SK-N-SH (cell line): ENCODE results near the gene ATP5PF. TPM values are rescaled to one million over a fixed set of nuclear protein-coding genes. Genes with fewer than 3 reads are reported as not detected.

Experiments used
- CTCF ChIA-PET: fragments of 300-600, 350-600 bp; formaldehyde crosslinking; extraction: SDS; loops from one replicate; lab custom pipeline; 2021; lab: Yijun Ruan, JAX
- POLR2A ChIA-PET: fragments of 350-600 bp; sonication (Branson Sonifier 250); formaldehyde crosslinking; extraction: SDS; loops from one replicate; lab custom pipeline; 2020; ENCODE audit warnings: antibody characterized with exemption, inconsistent platforms; lab: Yijun Ruan, JAX
- DNase-seq: peaks from one replicate; pipeline ENCODE4 v3.0.0; 2012
- H2AFZ ChIP-seq: fragments of 200-600 bp; sonication (generic); 2 replicates; pipeline ENCODE4 v1.8.1; 2016; ENCODE audit warnings: antibody characterized with exemption, mild to moderate bottlenecking, low read depth
- H3F3A ChIP-seq: fragments of 200-600 bp; sonication (generic); replicated peaks from 2 replicates; pipeline ENCODE3; 2016; ENCODE audit warnings: antibody characterized with exemption, mild to moderate bottlenecking; ENCODE audit not compliant: insufficient read depth
- H3K27ac ChIP-seq, 2 experiments: fragments of 200-500 bp in 1 of 2; fragments of 200-600 bp in 1 of 2; sonication (Bioruptor generic) in 1 of 2; sonication (generic), shearing (Covaris generic) in 1 of 2; 2 replicates each; pipeline versions ENCODE4 v1.5.1 to v1.6.1; 2014 to 2016; ENCODE audit warnings: low read depth in 2 of 2, inconsistent platforms in 1 of 2, low read length in 1 of 2, mild to moderate bottlenecking in 1 of 2, mixed read lengths in 1 of 2
- H3K27me3 ChIP-seq: fragments of 200-600 bp; sonication (generic), shearing (Covaris generic); 2 replicates; pipeline ENCODE4 v1.6.1; 2016; ENCODE audit warnings: mixed run types; ENCODE audit not compliant: insufficient read depth
- H3K36me3 ChIP-seq, 2 experiments: fragments of 200-500 bp in 1 of 2; fragments of 200-600 bp in 1 of 2; sonication (Bioruptor generic) in 1 of 2; sonication (generic) in 1 of 2; replicated peaks in 1 of 2; 2 replicates each; pipeline versions ENCODE3 to v1.5.1; 2014 to 2016; ENCODE audit warnings: low read length in 1 of 2, mild to moderate bottlenecking in 1 of 2; ENCODE audit not compliant: insufficient read depth in 2 of 2, control insufficient read depth in 1 of 2
- H3K4me1 ChIP-seq, 2 experiments: fragments of 200-500 bp in 1 of 2; fragments of 200-600 bp in 1 of 2; sonication (Bioruptor generic) in 1 of 2; sonication (generic), shearing (Covaris generic) in 1 of 2; 2 replicates each; pipeline versions ENCODE4 v1.5.1 to v1.6.1; 2014 to 2016; ENCODE audit warnings: low read depth in 1 of 2, low read length in 1 of 2, mixed run types in 1 of 2; ENCODE audit not compliant: insufficient read depth in 2 of 2, control insufficient read depth in 1 of 2
- H3K4me2 ChIP-seq: fragments of 200-600 bp; sonication (generic), shearing (Covaris generic); 2 replicates; pipeline ENCODE4 v1.6.1; 2017; ENCODE audit warnings: mixed run types
- H3K4me3 ChIP-seq, 2 experiments: fragments of 200-500 bp in 1 of 2; fragments of 200-600 bp in 1 of 2; sonication (Bioruptor generic) in 1 of 2; sonication (generic), shearing (Covaris generic) in 1 of 2; 2 replicates each; pipeline versions ENCODE4 v1.5.1 to v1.8.1; 2014 to 2016; ENCODE audit warnings: low read depth in 2 of 2, inconsistent platforms in 1 of 2, low read length in 1 of 2, mild to moderate bottlenecking in 1 of 2, mixed read lengths in 1 of 2, moderate library complexity in 1 of 2
- H3K79me2 ChIP-seq: fragments of 200-600 bp; sonication (generic); 2 replicates; pipeline ENCODE4 v1.8.1; 2017; ENCODE audit warnings: mild to moderate bottlenecking; ENCODE audit not compliant: insufficient read depth
- H3K9ac ChIP-seq: fragments of 200-600 bp; sonication (generic); 2 replicates; pipeline ENCODE4 v1.6.1; 2017; ENCODE audit warnings: mixed run types
- H3K9me2 ChIP-seq: fragments of 200-600 bp; sonication (generic); 2 replicates; pipeline ENCODE4 v1.6.1; 2017; ENCODE audit warnings: mixed run types
- H3K9me3 ChIP-seq: fragments of 200-600 bp; sonication (generic); 2 replicates; pipeline ENCODE4 v1.6.1; 2017; ENCODE audit warnings: mixed run types, mild to moderate bottlenecking, moderate library complexity
- H4K20me1 ChIP-seq: fragments of 200-600 bp; sonication (generic); 2 replicates; pipeline ENCODE4 v1.6.1; 2017; ENCODE audit warnings: mild to moderate bottlenecking, mixed run types; ENCODE audit not compliant: insufficient read depth
- CHD2 ChIP-seq: fragments of 150-350 bp; IDR thresholded peaks from 2 replicates; pipeline ENCODE4 v1.6.1; 2018; ENCODE audit warnings: low read length; ENCODE audit not compliant: partially characterized antibody
- EZH2phosphoT487 ChIP-seq: fragments of 200-600 bp; sonication (generic); IDR thresholded peaks from 2 replicates; pipeline ENCODE4 v1.6.1; 2017; ENCODE audit warnings: low read depth, mixed run types, mild to moderate bottlenecking, antibody characterized with exemption, moderate library complexity, borderline replicate concordance
- FOSL2 ChIP-seq: IDR thresholded peaks from 2 replicates; pipeline ENCODE4 v1.4.0; 2012; ENCODE audit warnings: low read depth, mild to moderate bottlenecking, moderate library complexity, borderline replicate concordance
- FOXJ3 ChIP-seq: sonication (generic); formaldehyde crosslinking; IDR thresholded peaks from 2 replicates; pipeline ENCODE4 v1.5.1; 2020; ENCODE audit warnings: mild to moderate bottlenecking, missing genetic modification reagents
- FOXM1 ChIP-seq: IDR thresholded peaks from 2 replicates; pipeline ENCODE4 v1.4.0; 2012; ENCODE audit warnings: low read depth, mild to moderate bottlenecking
- GABPA ChIP-seq: IDR thresholded peaks from 2 replicates; pipeline ENCODE4 v1.4.0; 2012; ENCODE audit warnings: low read depth, mild to moderate bottlenecking
- JUND ChIP-seq: IDR thresholded peaks from 2 replicates; pipeline ENCODE4 v1.4.0; 2012
- MAX ChIP-seq: IDR thresholded peaks from 2 replicates; pipeline ENCODE4 v1.4.0; 2012; ENCODE audit warnings: low read depth
- MEF2A ChIP-seq: IDR thresholded peaks from 2 replicates; pipeline ENCODE4 v1.4.0; 2012; ENCODE audit warnings: low read depth, borderline replicate concordance
- NRF1 ChIP-seq: IDR thresholded peaks from 2 replicates; pipeline ENCODE4 v1.6.1; 2012; ENCODE audit warnings: low read depth, mild to moderate bottlenecking, low read length
- RXRA ChIP-seq: IDR thresholded peaks from 2 replicates; pipeline ENCODE4 v1.4.0; 2012; ENCODE audit warnings: low read depth, mild to moderate bottlenecking, borderline replicate concordance
- SIN3A ChIP-seq: IDR thresholded peaks from 2 replicates; pipeline ENCODE4 v1.6.1; 2012; ENCODE audit warnings: low read depth, mild to moderate bottlenecking, low read length, moderate library complexity, borderline replicate concordance
- SMC3 ChIP-seq: IDR thresholded peaks from 2 replicates; pipeline ENCODE4 v1.6.1; 2012; ENCODE audit warnings: low read depth, low read length, improper control_type of control experiment
- TEAD4 ChIP-seq: IDR thresholded peaks from 2 replicates; pipeline ENCODE4 v1.4.0; 2012; ENCODE audit warnings: mild to moderate bottlenecking, borderline replicate concordance; ENCODE audit not compliant: insufficient read depth
- USF1 ChIP-seq: IDR thresholded peaks from 2 replicates; pipeline ENCODE4 v1.4.0; 2012; ENCODE audit warnings: low read depth, borderline replicate concordance
- WGBS: methylation state at CpG from one replicate; pipeline ENCODE4 v1.1.6; 2017; ENCODE audit warnings: low lambda C conversion rate; 5-methylcytosine and 5-hydroxymethylcytosine counted together
- polyA plus RNA-seq, 3 experiments: library from polyadenylated mRNA; depleted of rRNA; stranded (reverse); fragments of >200 nt; gene quantifications; 2 replicates each; pipeline ENCODE4 v1.2.3, GENCODE V29; 2012
- TF ChIP-seq, protein P1 (sequence below): IDR thresholded peaks from 2 replicates; pipeline ENCODE4 v1.6.1; 2012; ENCODE audit warnings: mild to moderate bottlenecking, low read depth, low read length, moderate library complexity
- TF ChIP-seq, protein P2 (sequence below): fragments of 150-350 bp; IDR thresholded peaks from 2 replicates; pipeline ENCODE4 v1.6.1; 2017; ENCODE audit warnings: antibody characterized with exemption, low read length, low read depth, borderline replicate concordance
- TF ChIP-seq, protein P3 (sequence below): fragments of 200-600 bp; sonication (generic); IDR thresholded peaks from 2 replicates; pipeline ENCODE4 v1.6.1; 2017; ENCODE audit warnings: antibody characterized with exemption, mild to moderate bottlenecking, moderate library complexity

ATP5PF gene
- polyA plus RNA-seq, 1 of the 3 experiments (the other 2 are of a cell fraction): 277 TPM

- TF ChIP-seq JUND: no peak
- TF ChIP-seq FOXM1: no peak
- no peak for TF ChIP-seq CHD2
- TF ChIP-seq, protein P1, sequence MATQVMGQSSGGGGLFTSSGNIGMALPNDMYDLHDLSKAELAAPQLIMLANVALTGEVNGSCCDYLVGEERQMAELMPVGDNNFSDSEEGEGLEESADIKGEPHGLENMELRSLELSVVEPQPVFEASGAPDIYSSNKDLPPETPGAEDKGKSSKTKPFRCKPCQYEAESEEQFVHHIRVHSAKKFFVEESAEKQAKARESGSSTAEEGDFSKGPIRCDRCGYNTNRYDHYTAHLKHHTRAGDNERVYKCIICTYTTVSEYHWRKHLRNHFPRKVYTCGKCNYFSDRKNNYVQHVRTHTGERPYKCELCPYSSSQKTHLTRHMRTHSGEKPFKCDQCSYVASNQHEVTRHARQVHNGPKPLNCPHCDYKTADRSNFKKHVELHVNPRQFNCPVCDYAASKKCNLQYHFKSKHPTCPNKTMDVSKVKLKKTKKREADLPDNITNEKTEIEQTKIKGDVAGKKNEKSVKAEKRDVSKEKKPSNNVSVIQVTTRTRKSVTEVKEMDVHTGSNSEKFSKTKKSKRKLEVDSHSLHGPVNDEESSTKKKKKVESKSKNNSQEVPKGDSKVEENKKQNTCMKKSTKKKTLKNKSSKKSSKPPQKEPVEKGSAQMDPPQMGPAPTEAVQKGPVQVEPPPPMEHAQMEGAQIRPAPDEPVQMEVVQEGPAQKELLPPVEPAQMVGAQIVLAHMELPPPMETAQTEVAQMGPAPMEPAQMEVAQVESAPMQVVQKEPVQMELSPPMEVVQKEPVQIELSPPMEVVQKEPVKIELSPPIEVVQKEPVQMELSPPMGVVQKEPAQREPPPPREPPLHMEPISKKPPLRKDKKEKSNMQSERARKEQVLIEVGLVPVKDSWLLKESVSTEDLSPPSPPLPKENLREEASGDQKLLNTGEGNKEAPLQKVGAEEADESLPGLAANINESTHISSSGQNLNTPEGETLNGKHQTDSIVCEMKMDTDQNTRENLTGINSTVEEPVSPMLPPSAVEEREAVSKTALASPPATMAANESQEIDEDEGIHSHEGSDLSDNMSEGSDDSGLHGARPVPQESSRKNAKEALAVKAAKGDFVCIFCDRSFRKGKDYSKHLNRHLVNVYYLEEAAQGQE: no peak
- TF ChIP-seq, protein P2, sequence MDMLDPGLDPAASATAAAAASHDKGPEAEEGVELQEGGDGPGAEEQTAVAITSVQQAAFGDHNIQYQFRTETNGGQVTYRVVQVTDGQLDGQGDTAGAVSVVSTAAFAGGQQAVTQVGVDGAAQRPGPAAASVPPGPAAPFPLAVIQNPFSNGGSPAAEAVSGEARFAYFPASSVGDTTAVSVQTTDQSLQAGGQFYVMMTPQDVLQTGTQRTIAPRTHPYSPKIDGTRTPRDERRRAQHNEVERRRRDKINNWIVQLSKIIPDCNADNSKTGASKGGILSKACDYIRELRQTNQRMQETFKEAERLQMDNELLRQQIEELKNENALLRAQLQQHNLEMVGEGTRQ: no peak
- no peak for TF ChIP-seq SMC3
- TF ChIP-seq TEAD4: no peak
- TF ChIP-seq, protein P3, sequence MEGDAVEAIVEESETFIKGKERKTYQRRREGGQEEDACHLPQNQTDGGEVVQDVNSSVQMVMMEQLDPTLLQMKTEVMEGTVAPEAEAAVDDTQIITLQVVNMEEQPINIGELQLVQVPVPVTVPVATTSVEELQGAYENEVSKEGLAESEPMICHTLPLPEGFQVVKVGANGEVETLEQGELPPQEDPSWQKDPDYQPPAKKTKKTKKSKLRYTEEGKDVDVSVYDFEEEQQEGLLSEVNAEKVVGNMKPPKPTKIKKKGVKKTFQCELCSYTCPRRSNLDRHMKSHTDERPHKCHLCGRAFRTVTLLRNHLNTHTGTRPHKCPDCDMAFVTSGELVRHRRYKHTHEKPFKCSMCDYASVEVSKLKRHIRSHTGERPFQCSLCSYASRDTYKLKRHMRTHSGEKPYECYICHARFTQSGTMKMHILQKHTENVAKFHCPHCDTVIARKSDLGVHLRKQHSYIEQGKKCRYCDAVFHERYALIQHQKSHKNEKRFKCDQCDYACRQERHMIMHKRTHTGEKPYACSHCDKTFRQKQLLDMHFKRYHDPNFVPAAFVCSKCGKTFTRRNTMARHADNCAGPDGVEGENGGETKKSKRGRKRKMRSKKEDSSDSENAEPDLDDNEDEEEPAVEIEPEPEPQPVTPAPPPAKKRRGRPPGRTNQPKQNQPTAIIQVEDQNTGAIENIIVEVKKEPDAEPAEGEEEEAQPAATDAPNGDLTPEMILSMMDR: no peak
- no peak for TF ChIP-seq RXRA
- no peak for TF ChIP-seq NRF1
- no peak for TF ChIP-seq MEF2A
- TF ChIP-seq EZH2phosphoT487: no peak
- TF ChIP-seq FOSL2: no peak
- no peak for TF ChIP-seq MAX
- TF ChIP-seq USF1: no peak
- no peak for TF ChIP-seq SIN3A
- TF ChIP-seq FOXJ3 (CRISPR knock-in tag): no peak
- no peak for TF ChIP-seq GABPA
- Histone ChIP-seq H3K4me3 (no peak overlapping the region), H3K27me3 (no peaks in the 10 kb centered on the region), H3K4me1 (no peaks in the 10 kb centered on the region), H3K9me3 (no peaks in the 10 kb centered on the region), H3K4me2 (no peak overlapping the region), H3K27ac (no peak overlapping the region), H3K9ac (no peak overlapping the region), H3F3A (peaks cover 4% of the 10 kb centered on the region), H4K20me1 (no peaks in the 10 kb centered on the region), H2AFZ (no peak overlapping the region), H3K79me2 (no peaks in the 10 kb centered on the region), H3K36me3 (peaks cover 0 to 3% of the 10 kb centered on the region in 2 experiments), H3K9me2 (no peaks in the 10 kb centered on the region)
- DNase-seq: no peak
- CTCF ChIA-PET: interaction anchor here (1.9 kb wide), 1 partner anchor 16 kb away, joined by 5 read pairs; no protein-coding TSS in a partner anchor
- WGBS: 100% methylated on average over 3 of the region's 3 CpGs
- POLR2A ChIA-PET: no interaction called here
Measured at GRCh38 chr21:25691976-25692375, 42.7 kb downstream of the ATP5PF start.
